Esophagus muscularis mucosa (tissue), 4 donors: ENCODE data around the gene MPP1.

Experiments used
- EP300 ChIP-seq: sonication (generic); formaldehyde crosslinking; IDR thresholded peaks from one replicate; pipeline ENCODE4 v1.6.1; 2017; ENCODE audit warnings: antibody characterized with exemption
- POLR2A ChIP-seq: fragments of 450-650 bp; IDR thresholded peaks from one replicate; pipeline ENCODE4 v1.6.1; 2017; ENCODE audit warnings: antibody characterized with exemption, moderate library complexity, mild to moderate bottlenecking, low read depth
- TF ChIP-seq, protein P1 (sequence below), 3 experiments: fragments of 200-600 bp in 2 of 3; fragments of 450-650 bp in 1 of 3; sonication (generic) in 2 of 3; IDR thresholded peaks; one replicate each; pipeline ENCODE4 v1.5.1; 2017 to 2019; ENCODE audit warnings: antibody characterized with exemption in 3 of 3, mild to moderate bottlenecking in 2 of 3, moderate library complexity in 1 of 3

- TF ChIP-seq, protein P1, sequence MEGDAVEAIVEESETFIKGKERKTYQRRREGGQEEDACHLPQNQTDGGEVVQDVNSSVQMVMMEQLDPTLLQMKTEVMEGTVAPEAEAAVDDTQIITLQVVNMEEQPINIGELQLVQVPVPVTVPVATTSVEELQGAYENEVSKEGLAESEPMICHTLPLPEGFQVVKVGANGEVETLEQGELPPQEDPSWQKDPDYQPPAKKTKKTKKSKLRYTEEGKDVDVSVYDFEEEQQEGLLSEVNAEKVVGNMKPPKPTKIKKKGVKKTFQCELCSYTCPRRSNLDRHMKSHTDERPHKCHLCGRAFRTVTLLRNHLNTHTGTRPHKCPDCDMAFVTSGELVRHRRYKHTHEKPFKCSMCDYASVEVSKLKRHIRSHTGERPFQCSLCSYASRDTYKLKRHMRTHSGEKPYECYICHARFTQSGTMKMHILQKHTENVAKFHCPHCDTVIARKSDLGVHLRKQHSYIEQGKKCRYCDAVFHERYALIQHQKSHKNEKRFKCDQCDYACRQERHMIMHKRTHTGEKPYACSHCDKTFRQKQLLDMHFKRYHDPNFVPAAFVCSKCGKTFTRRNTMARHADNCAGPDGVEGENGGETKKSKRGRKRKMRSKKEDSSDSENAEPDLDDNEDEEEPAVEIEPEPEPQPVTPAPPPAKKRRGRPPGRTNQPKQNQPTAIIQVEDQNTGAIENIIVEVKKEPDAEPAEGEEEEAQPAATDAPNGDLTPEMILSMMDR (IDR thresholded peaks at IDR 0.05), result no peak
- TF ChIP-seq POLR2A, result peak; percentile 14
- TF ChIP-seq EP300, result no peak
Observed at GRCh38 chrX:154804957-154805695, at the start of gene MPP1.
